HL-60 (cell line): ENCODE data around the gene MRPL58.

Source experiments
- DNase-seq, 2 experiments: peaks; one replicate each; pipeline ENCODE4 v3.0.0-alpha.2; 2010 to 2020; ENCODE audit warnings: low read depth in 1 of 2, low spot score in 1 of 2
- H3K27ac ChIP-seq: fragments of 250-450 bp; sonication (Bioruptor Pico); replicated peaks from 2 replicates; pipeline ENCODE4 v1.5.1; 2020; ENCODE audit warnings: mild to moderate bottlenecking, moderate library complexity
- H3K27me3 ChIP-seq: fragments of 250-450 bp; sonication (Bioruptor Pico); 2 replicates; pipeline ENCODE4 v1.5.1; 2021; ENCODE audit warnings: mild to moderate bottlenecking, moderate library complexity; ENCODE audit not compliant: insufficient read depth, poor library complexity, severe bottlenecking
- H3K4me3 ChIP-seq: replicated peaks from 2 replicates; pipeline ENCODE4 v1.5.1; 2011; ENCODE audit warnings: mild to moderate bottlenecking, control low read depth, low read length; ENCODE audit not compliant: insufficient read depth
- CTCF ChIP-seq: IDR thresholded peaks from one replicate; pipeline ENCODE4 v1.5.1; 2011; ENCODE audit warnings: low read length, control low read depth, inconsistent platforms; ENCODE audit not compliant: insufficient read depth
- GABPA ChIP-seq: IDR thresholded peaks from 2 replicates; pipeline ENCODE4 v1.6.1; 2012; ENCODE audit warnings: low read depth
- POLR2AphosphoS5 ChIP-seq: IDR thresholded peaks from 2 replicates; pipeline ENCODE4 v1.6.1; 2012; ENCODE audit warnings: low read depth
- SPI1 ChIP-seq: IDR thresholded peaks from 2 replicates; pipeline ENCODE4 v1.6.1; 2012; ENCODE audit warnings: low read depth, mild to moderate bottlenecking, borderline replicate concordance
- TF ChIP-seq, protein P1 (sequence below): IDR thresholded peaks from 2 replicates; pipeline ENCODE4 v1.6.1; 2012; ENCODE audit warnings: low read depth; ENCODE audit not compliant: insufficient replicate concordance

Gene MRPL58

DNA sequence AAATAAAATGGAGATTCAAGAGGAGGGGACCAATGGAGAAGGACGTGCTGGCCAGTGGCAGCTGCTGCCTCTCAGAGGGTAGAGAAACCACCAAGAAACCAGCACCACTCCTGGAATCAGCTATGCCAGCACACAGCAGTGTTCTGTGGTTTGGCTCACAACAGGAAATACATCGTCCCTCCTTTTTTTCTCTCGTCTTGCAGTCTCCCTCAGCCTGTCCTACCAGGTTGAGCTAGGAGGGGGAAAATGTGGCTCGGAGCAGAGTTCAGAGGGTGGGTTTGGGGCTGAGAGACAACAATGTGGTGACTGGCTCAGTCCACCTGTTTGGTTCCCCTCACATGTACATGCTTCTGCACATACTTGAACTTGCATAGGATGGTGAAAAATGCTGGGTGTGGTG lies 55.4 kb downstream of the MRPL58 start:
- Histone ChIP-seq H3K4me3 (no peak overlapping the region), H3K27ac (no peak overlapping the region), H3K27me3 (no peaks in the 10 kb centered on the region)
- DNase-seq = peak in 1 of 2 experiments; percentile 57
- TF ChIP-seq POLR2AphosphoS5 = no peak
- TF ChIP-seq CTCF = no peak
- TF ChIP-seq, protein P1, sequence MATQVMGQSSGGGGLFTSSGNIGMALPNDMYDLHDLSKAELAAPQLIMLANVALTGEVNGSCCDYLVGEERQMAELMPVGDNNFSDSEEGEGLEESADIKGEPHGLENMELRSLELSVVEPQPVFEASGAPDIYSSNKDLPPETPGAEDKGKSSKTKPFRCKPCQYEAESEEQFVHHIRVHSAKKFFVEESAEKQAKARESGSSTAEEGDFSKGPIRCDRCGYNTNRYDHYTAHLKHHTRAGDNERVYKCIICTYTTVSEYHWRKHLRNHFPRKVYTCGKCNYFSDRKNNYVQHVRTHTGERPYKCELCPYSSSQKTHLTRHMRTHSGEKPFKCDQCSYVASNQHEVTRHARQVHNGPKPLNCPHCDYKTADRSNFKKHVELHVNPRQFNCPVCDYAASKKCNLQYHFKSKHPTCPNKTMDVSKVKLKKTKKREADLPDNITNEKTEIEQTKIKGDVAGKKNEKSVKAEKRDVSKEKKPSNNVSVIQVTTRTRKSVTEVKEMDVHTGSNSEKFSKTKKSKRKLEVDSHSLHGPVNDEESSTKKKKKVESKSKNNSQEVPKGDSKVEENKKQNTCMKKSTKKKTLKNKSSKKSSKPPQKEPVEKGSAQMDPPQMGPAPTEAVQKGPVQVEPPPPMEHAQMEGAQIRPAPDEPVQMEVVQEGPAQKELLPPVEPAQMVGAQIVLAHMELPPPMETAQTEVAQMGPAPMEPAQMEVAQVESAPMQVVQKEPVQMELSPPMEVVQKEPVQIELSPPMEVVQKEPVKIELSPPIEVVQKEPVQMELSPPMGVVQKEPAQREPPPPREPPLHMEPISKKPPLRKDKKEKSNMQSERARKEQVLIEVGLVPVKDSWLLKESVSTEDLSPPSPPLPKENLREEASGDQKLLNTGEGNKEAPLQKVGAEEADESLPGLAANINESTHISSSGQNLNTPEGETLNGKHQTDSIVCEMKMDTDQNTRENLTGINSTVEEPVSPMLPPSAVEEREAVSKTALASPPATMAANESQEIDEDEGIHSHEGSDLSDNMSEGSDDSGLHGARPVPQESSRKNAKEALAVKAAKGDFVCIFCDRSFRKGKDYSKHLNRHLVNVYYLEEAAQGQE = no peak
- no peak for TF ChIP-seq GABPA
- TF ChIP-seq SPI1 = no peak

- H3K27me3 ChIP-seq = no peaks in the 10 kb centered on the region
- H3K4me3 ChIP-seq = no peak overlapping the region
- TF ChIP-seq, protein P1 = no peak
- TF ChIP-seq SPI1 (no peak), CTCF (no peak), POLR2AphosphoS5 (no peak), GABPA (no peak)
- DNase-seq = no peak
- H3K27ac ChIP-seq = no peak overlapping the region
Measured at GRCh38 chr17:75068750-75069149, 56.3 kb downstream of the MRPL58 start.

GRCh38 chr17:75069783-75070182 lies 57.3 kb downstream of the MRPL58 start:
- Histone ChIP-seq H3K4me3 (no peak overlapping the region), H3K27me3 (no peaks in the 10 kb centered on the region), H3K27ac (no peak overlapping the region)
- no peak for DNase-seq
- TF ChIP-seq, protein P1 = no peak
- TF ChIP-seq CTCF = peak; percentile 13
